ENCODE data around the gene ACO2. TPM values are rescaled to one million over a fixed set of nuclear protein-coding genes. Genes with fewer than 3 reads are reported as not detected.

The ACO2 gene
- total and polyA plus RNA-seq, 2 of the 13 experiments (the other 11 are each of a cell fraction or from before 2014, with no cell fraction given): 19.2 to 45.6 TPM

- TF ChIP-seq HMGXB3 (CRISPR knock-in tag; IDR thresholded peaks at IDR 0.05; ENCODE audit: borderline replicate concordance): no peak
- no peak for TF ChIP-seq ELF1 (CRISPR knock-in tag; IDR thresholded peaks at IDR 0.05)
- peak; percentile 57; the same call in 1 of the 2 replicates for TF ChIP-seq MXD1 (CRISPR knock-in tag; IDR thresholded peaks at IDR 0.05)
- no peak for TF ChIP-seq SIX4 (CRISPR knock-in tag; IDR thresholded peaks at IDR 0.05)
- no peak for TF ChIP-seq ZNF567 (CRISPR knock-in tag; IDR thresholded peaks at IDR 0.05; ENCODE audit: borderline replicate concordance)
- no peak for TF ChIP-seq SYNCRIP (IDR thresholded peaks at IDR 0.05; ENCODE audit: insufficient read depth, low read depth, low read length)
- no peak for TF ChIP-seq NFE2L1 (CRISPR knock-in tag; IDR thresholded peaks at IDR 0.05; ENCODE audit: borderline replicate concordance)
- TF ChIP-seq ASH2L (IDR thresholded peaks at IDR 0.05; ENCODE audit: insufficient read length, low read depth, low read length): peak; percentile 74
- no peak for TF ChIP-seq ZNF329 (CRISPR knock-in tag; IDR thresholded peaks at IDR 0.05; ENCODE audit: low read depth)
- no peak for TF ChIP-seq ZBTB21 (CRISPR knock-in tag; IDR thresholded peaks at IDR 0.05)
- no peak for TF ChIP-seq NCOA1 (CRISPR knock-in tag; IDR thresholded peaks at IDR 0.05)
- TF ChIP-seq, protein P1, sequence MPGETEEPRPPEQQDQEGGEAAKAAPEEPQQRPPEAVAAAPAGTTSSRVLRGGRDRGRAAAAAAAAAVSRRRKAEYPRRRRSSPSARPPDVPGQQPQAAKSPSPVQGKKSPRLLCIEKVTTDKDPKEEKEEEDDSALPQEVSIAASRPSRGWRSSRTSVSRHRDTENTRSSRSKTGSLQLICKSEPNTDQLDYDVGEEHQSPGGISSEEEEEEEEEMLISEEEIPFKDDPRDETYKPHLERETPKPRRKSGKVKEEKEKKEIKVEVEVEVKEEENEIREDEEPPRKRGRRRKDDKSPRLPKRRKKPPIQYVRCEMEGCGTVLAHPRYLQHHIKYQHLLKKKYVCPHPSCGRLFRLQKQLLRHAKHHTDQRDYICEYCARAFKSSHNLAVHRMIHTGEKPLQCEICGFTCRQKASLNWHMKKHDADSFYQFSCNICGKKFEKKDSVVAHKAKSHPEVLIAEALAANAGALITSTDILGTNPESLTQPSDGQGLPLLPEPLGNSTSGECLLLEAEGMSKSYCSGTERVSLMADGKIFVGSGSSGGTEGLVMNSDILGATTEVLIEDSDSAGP (CRISPR knock-in tag; IDR thresholded peaks at IDR 0.05; ENCODE audit: borderline replicate concordance): no peak; the same call in 1 of the 2 replicates
- TF ChIP-seq ZNF205 (CRISPR knock-in tag; IDR thresholded peaks at IDR 0.05): no peak
- TF ChIP-seq ZNF232 (CRISPR knock-in tag; IDR thresholded peaks at IDR 0.05; ENCODE audit: borderline replicate concordance): no peak
- no peak for TF ChIP-seq ZNF841 (CRISPR knock-in tag; IDR thresholded peaks at IDR 0.05; ENCODE audit: borderline replicate concordance)
- no peak for TF ChIP-seq RERE (CRISPR knock-in tag; IDR thresholded peaks at IDR 0.05; ENCODE audit: low read depth)
- TF ChIP-seq NFE2L2 (IDR thresholded peaks at IDR 0.05; ENCODE audit: low read length): no peak
- 0 out of 2 replicates have a peak, but pooled peaks have one; percentile 53 for TF ChIP-seq ZNF446 (CRISPR knock-in tag; IDR thresholded peaks at IDR 0.05)
These were observed 418 bp downstream of the ACO2 start (continued) for GRCh38 chr22:41469218-41469851.

Measured in HepG2 (cell line).